SH-SY5Y (cell line): Measurements from ENCODE around the gene LRBA.

Experiments used
- GATA2 ChIP-seq: IDR thresholded peaks from 2 replicates; pipeline ENCODE4 v1.6.1; 2011; ENCODE audit warnings: mild to moderate bottlenecking, low read depth, low read length
- GATA3 ChIP-seq: IDR thresholded peaks from 2 replicates; pipeline ENCODE4 v1.6.1; 2011; ENCODE audit warnings: low read depth, mild to moderate bottlenecking, low read length, moderate library complexity

- TF ChIP-seq GATA2 (no peak), GATA3 (no peak)
Measured at GRCh38 chr4:151013491-151013890, 1.6 kb downstream of the LRBA start.
